Brain microvascular endothelial cell (primary cell): Measurements from ENCODE around the gene SRPX2.

Experiments
- DNase-seq: peaks from one replicate; pipeline ENCODE4 v3.0.0-alpha.2; 2020
- H3K27ac ChIP-seq: fragments of 250-450 bp; sonication (Bioruptor Pico); 2 replicates; pipeline ENCODE4 v1.5.1; 2020; ENCODE audit warnings: mild to moderate bottlenecking, moderate library complexity
- H3K27me3 ChIP-seq: fragments of 250-450 bp; sonication (Bioruptor Pico); replicated peaks from 2 replicates; pipeline ENCODE4 v1.5.1; 2020; ENCODE audit warnings: mild to moderate bottlenecking
- H3K36me3 ChIP-seq: fragments of 250-450 bp; sonication (Bioruptor Pico); replicated peaks from 2 replicates; pipeline ENCODE4 v1.5.1; 2020; ENCODE audit warnings: mild to moderate bottlenecking
- H3K4me3 ChIP-seq: 2 replicates; pipeline ENCODE4 v1.5.1; 2011; ENCODE audit warnings: low read depth, mild to moderate bottlenecking, control low read depth, low read length, moderate library complexity
- in situ Hi-C: cut with HindIII; loops from 2 replicates; pipeline ENCODE4 v1.10.0; 2017; ENCODE audit warnings: low sequenced_read_pairs, low pct_ligation_motif_present
- TF ChIP-seq, protein P1 (sequence below): IDR thresholded peaks from 2 replicates; pipeline ENCODE4 v1.5.1; 2011; ENCODE audit warnings: low read depth, mild to moderate bottlenecking, moderate library complexity, low read length, control low read depth, inconsistent platforms; ENCODE audit errors: missing control alignments

The SRPX2 gene, protein sequence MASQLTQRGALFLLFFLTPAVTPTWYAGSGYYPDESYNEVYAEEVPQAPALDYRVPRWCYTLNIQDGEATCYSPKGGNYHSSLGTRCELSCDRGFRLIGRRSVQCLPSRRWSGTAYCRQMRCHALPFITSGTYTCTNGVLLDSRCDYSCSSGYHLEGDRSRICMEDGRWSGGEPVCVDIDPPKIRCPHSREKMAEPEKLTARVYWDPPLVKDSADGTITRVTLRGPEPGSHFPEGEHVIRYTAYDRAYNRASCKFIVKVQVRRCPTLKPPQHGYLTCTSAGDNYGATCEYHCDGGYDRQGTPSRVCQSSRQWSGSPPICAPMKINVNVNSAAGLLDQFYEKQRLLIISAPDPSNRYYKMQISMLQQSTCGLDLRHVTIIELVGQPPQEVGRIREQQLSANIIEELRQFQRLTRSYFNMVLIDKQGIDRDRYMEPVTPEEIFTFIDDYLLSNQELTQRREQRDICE

DNA sequence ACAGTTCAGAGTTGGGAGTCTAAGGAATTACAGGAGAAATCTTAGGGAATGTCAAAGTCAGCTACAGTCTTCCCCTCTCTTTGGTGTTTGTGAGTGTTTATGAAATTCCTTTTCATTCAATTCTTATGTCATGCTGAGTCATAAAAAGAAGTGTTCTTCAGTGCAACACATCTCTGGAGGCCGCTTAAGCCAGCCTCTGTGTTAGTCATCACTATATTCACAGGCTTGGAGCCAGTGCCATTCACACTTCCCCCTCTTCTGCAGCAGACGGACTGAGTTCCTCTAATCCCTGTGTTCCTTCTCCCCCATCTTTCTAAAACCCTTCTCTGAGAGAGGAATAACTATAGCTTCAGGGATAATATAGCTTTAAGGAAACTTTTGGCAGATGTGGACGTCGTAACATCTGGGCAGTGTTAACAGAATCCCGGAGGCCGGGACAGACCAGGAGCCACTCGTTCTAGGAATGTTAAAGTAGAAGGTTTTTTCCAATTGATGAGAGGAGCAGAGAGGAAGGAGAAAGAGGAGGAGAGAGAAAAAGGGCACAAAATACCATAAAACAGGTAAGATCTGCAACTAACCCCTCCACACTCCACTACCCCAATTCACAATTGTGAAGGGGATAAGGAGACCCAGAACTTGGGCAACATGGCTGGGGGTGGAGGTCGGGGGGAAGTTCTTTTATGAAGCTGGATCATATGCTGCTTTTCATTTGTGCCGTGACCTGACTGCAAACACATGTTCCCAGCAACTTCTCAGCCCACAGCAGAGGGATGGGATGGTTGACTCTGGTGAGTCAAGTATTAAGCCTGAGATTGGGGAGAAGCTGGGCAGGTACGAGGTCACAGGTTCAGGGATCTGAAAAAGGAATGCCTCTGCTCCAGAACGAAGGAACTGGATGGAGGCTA is at the start of gene SRPX2:
SRPX2 (plus strand) TSS at position 244 of the 905 bp plus-strand sequence. CDS start 2,124 bp downstream, outside the sequence.
- TF ChIP-seq, protein P1, sequence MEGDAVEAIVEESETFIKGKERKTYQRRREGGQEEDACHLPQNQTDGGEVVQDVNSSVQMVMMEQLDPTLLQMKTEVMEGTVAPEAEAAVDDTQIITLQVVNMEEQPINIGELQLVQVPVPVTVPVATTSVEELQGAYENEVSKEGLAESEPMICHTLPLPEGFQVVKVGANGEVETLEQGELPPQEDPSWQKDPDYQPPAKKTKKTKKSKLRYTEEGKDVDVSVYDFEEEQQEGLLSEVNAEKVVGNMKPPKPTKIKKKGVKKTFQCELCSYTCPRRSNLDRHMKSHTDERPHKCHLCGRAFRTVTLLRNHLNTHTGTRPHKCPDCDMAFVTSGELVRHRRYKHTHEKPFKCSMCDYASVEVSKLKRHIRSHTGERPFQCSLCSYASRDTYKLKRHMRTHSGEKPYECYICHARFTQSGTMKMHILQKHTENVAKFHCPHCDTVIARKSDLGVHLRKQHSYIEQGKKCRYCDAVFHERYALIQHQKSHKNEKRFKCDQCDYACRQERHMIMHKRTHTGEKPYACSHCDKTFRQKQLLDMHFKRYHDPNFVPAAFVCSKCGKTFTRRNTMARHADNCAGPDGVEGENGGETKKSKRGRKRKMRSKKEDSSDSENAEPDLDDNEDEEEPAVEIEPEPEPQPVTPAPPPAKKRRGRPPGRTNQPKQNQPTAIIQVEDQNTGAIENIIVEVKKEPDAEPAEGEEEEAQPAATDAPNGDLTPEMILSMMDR, result no peak
- Histone ChIP-seq H3K27ac (peak within 1 kb of the TSS; percentile 79), H3K4me3 (peak within 1 kb of the TSS; percentile 68), H3K27me3 (no peaks in the 10 kb centered on the region), H3K36me3 (no peaks in the 10 kb centered on the region)
- DNase-seq, result peak; percentile 81
- in situ Hi-C loops, result no loop called here

DNA sequence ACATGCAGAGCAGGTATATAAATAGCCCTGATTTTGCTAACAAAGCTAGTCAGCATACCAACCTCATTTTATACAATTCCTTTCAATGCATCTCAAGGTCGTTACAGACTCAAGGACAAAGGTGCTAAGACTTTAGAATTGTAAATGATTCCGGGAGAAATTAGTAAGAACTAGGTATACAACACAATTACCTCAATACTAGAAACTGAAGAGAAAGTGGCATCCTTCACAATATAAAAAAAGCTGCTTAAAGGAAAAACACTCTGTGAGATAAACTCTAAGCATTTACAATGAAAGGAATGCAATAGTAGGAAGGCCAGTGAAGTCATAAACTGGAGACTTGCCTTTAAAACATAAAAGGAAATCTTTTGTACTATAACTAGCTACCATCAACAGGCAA is 47.4 kb upstream of the SRPX2 start:
- no peaks in the 10 kb centered on the region for H3K27me3 ChIP-seq

DNA sequence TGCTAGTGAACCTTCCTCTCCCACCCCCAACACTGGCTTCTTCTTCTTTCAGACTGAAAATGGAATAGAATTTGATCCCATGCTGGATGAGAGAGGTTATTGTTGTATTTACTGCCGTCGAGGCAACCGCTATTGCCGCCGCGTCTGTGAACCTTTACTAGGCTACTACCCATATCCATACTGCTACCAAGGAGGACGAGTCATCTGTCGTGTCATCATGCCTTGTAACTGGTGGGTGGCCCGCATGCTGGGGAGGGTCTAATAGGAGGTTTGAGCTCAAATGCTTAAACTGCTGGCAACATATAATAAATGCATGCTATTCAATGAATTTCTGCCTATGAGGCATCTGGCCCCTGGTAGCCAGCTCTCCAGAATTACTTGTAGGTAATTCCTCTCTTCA is 44.5 kb upstream of the SRPX2 start:
- no peaks in the 10 kb centered on the region for H3K27me3 ChIP-seq
- in situ Hi-C loops, result no loop called here
- TF ChIP-seq, protein P1, result no peak
- H3K27ac ChIP-seq, result no peak overlapping the region
- H3K36me3 ChIP-seq, result no peaks in the 10 kb centered on the region
- no peak overlapping the region for H3K4me3 ChIP-seq
- no peak for DNase-seq

More for the DNA sequence above, 47.4 kb upstream of the SRPX2 start:
- in situ Hi-C loops, result no loop called here
- Histone ChIP-seq H3K4me3 (no peak overlapping the region), H3K27ac (no peak overlapping the region), H3K36me3 (no peaks in the 10 kb centered on the region)
- TF ChIP-seq, protein P1, result no peak
- no peak for DNase-seq

DNA sequence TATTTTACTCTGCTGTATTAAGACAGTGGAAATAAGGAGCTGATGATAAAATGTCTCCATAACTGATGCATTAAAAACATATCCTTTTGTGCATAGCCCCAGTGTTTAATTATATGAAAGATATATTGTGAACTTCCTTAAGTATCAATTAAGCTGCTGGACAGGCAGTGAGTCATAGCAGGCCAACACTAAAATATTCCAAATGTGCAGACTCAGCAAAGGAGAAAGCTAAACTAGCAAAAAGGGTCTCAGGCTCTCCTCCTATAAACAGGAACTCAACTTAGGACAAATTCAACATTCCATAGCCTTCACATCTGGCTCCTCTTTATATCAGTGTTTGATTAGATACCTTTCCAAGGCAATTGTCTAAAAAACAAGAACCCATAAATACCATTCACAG is 43.7 kb upstream of the SRPX2 start:
- TF ChIP-seq, protein P1, result no peak
- in situ Hi-C loops, result no loop called here
- no peaks in the 10 kb centered on the region for H3K36me3 ChIP-seq
- H3K27me3 ChIP-seq, result no peaks in the 10 kb centered on the region
- H3K27ac ChIP-seq, result no peak overlapping the region
- DNase-seq, result no peak
- H3K4me3 ChIP-seq, result no peak overlapping the region

DNA sequence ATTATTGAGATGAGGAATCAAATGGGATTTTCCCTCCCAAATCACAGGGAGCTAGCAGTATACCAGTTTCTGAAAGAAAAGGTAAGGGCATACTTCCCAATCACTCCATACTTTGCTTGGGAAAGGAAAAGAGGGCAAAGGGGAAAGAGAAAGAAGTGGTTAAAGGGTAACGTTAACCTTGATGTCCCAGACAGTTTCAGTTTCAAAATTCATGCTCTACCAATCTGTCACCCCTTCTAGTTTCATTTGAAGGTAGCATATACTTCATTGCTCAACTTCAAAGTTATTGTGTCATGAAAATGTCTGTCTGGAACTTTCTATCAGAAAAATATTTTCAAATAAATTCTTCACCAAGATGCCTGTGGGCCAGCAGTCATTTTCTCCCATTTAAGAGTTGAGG is 43.2 kb upstream of the SRPX2 start:
- DNase-seq, result no peak
- TF ChIP-seq, protein P1, result no peak
- in situ Hi-C loops, result no loop called here

More for the DNA sequence above, 43.2 kb upstream of the SRPX2 start:
- H3K36me3 ChIP-seq, result no peaks in the 10 kb centered on the region
- no peak overlapping the region for H3K4me3 ChIP-seq
- H3K27me3 ChIP-seq, result no peaks in the 10 kb centered on the region
- H3K27ac ChIP-seq, result no peak overlapping the region
